Activated T-helper 1 cell treated with anti-CD3 and anti-CD28 coated beads, Interleukin-12 subunit alpha, Interleukin-12 subunit beta, Interleukin-2, Interleukin-4 antibody, amounts not matched to agents 30 ng/mL and 10 ng/mL and 1 ng/mL, durations not matched to agents 14 hours and 24 hours and 36 hours (primary cell): ENCODE data around the gene PDIA5. TPM values are rescaled to one million over a fixed set of nuclear protein-coding genes. Genes with fewer than 3 reads are reported as not detected.
A peak's percentile ranks its signal among the peaks of the same experiment; 100 is the strongest.

Experiments used
- DNase-seq: peaks from one replicate; pipeline ENCODE4 v3.0.0; 2021; ENCODE audit warnings: low spot score
- H3K27ac Mint-ChIP-seq: one replicate; pipeline ENCODE4 v1.8.0; 2021; ENCODE audit warnings: mild to moderate bottlenecking, mixed read lengths
- H3K27me3 Mint-ChIP-seq: one replicate; pipeline ENCODE4 v1.8.0; 2022; ENCODE audit warnings: mild to moderate bottlenecking, moderate library complexity, mixed read lengths; ENCODE audit not compliant: insufficient read depth
- H3K36me3 Mint-ChIP-seq: one replicate; pipeline ENCODE4 v1.8.0; 2021; ENCODE audit warnings: low read depth, mixed read lengths
- H3K4me1 Mint-ChIP-seq: one replicate; pipeline ENCODE4 v1.8.0; 2021; ENCODE audit warnings: low read depth, mixed read lengths
- H3K4me3 Mint-ChIP-seq: one replicate; pipeline ENCODE4 v1.8.0; 2021; ENCODE audit warnings: mild to moderate bottlenecking, moderate library complexity, mixed read lengths
- H3K9me3 Mint-ChIP-seq: one replicate; pipeline ENCODE4 v1.8.0; 2021; ENCODE audit warnings: mixed read lengths
- intact Hi-C: fragments of 100-400 bp; cut with micrococcal nuclease; formaldehyde crosslinking; loops from one replicate; pipeline ENCODE4 v1.15.1; 2024
- total RNA-seq: library from RNA; stranded (reverse); gene quantifications from 2 replicates; pipeline ENCODE4 v1.2.3, GENCODE V29; 2022

PDIA5 gene
- total RNA-seq, 1 donor from 2014 or later: 31.1 TPM

GRCh38 chr3:123028233-123028828 lies 38.5 kb upstream of the PDIA5 start:
- Mint-ChIP-seq H3K36me3 (no peaks in the 10 kb centered on the region), H3K27me3 (peaks cover 62% of the 10 kb centered on the region)
- intact Hi-C loops: loop anchor here (1.0 to 2.0 kb wide), 5 partner anchors 85 to 1482 kb away; no protein-coding TSS in a partner anchor

GRCh38 chr3:123031051-123031450 lies 35.8 kb upstream of the PDIA5 start:
- H3K27ac Mint-ChIP-seq: no peak overlapping the region
- peaks cover 49% of the 10 kb centered on the region for H3K27me3 Mint-ChIP-seq
- no peak for DNase-seq
- H3K4me1 Mint-ChIP-seq: peaks cover 9% of the 10 kb centered on the region
- intact Hi-C loops: no loop called here
- no peaks in the 10 kb centered on the region for H3K9me3 Mint-ChIP-seq
- H3K36me3 Mint-ChIP-seq: no peaks in the 10 kb centered on the region
- H3K4me3 Mint-ChIP-seq: no peak overlapping the region

More at GRCh38 chr3:123028233-123028828, 38.5 kb upstream of the PDIA5 start:
- peak overlapping the region; percentile 74 for H3K4me3 Mint-ChIP-seq
- DNase-seq: no peak
- no peak overlapping the region for H3K27ac Mint-ChIP-seq
- H3K4me1 Mint-ChIP-seq: peaks cover 14% of the 10 kb centered on the region
- H3K9me3 Mint-ChIP-seq: no peaks in the 10 kb centered on the region

- H3K27me3 Mint-ChIP-seq: peaks cover 48% of the 10 kb centered on the region
- H3K4me1 Mint-ChIP-seq: peaks cover 8% of the 10 kb centered on the region
- H3K36me3 Mint-ChIP-seq: no peaks in the 10 kb centered on the region
- no peak overlapping the region for H3K4me3 Mint-ChIP-seq
- no peak overlapping the region for H3K27ac Mint-ChIP-seq
- intact Hi-C loops: no loop called here
- DNase-seq: no peak
- H3K9me3 Mint-ChIP-seq: no peaks in the 10 kb centered on the region
Measured at GRCh38 chr3:123032057-123032456, 34.8 kb upstream of the PDIA5 start.

GRCh38 chr3:123034120-123034519 lies 32.7 kb upstream of the PDIA5 start:
- DNase-seq: no peak
- Mint-ChIP-seq H3K27me3 (peaks cover 50% of the 10 kb centered on the region), H3K4me1 (no peaks in the 10 kb centered on the region), H3K4me3 (no peak overlapping the region), H3K36me3 (no peaks in the 10 kb centered on the region), H3K9me3 (no peaks in the 10 kb centered on the region), H3K27ac (no peak overlapping the region)
- intact Hi-C loops: no loop called here

- Mint-ChIP-seq H3K27ac (no peak overlapping the region), H3K36me3 (no peaks in the 10 kb centered on the region), H3K4me1 (no peaks in the 10 kb centered on the region), H3K4me3 (no peak overlapping the region), H3K27me3 (peaks cover 46% of the 10 kb centered on the region), H3K9me3 (no peaks in the 10 kb centered on the region)
- no peak for DNase-seq
- intact Hi-C loops: no loop called here
Measured at GRCh38 chr3:123034996-123035395, 31.8 kb upstream of the PDIA5 start.

- Mint-ChIP-seq H3K36me3 (no peaks in the 10 kb centered on the region), H3K4me3 (no peak overlapping the region), H3K9me3 (no peaks in the 10 kb centered on the region), H3K4me1 (no peaks in the 10 kb centered on the region), H3K27ac (no peak overlapping the region), H3K27me3 (peaks cover 54% of the 10 kb centered on the region)
- DNase-seq: no peak
- intact Hi-C loops: no loop called here
Measured at GRCh38 chr3:123036352-123037014, 30.3 kb upstream of the PDIA5 start.

GRCh38 chr3:123037015-123037375 lies 29.8 kb upstream of the PDIA5 start:
- H3K36me3 Mint-ChIP-seq: no peaks in the 10 kb centered on the region
- H3K4me1 Mint-ChIP-seq: no peaks in the 10 kb centered on the region
- H3K27me3 Mint-ChIP-seq: peaks cover 54% of the 10 kb centered on the region
- no peak overlapping the region for H3K27ac Mint-ChIP-seq
- no peak overlapping the region for H3K4me3 Mint-ChIP-seq
- no peak for DNase-seq
- H3K9me3 Mint-ChIP-seq: no peaks in the 10 kb centered on the region
- intact Hi-C loops: no loop called here

- no peak for DNase-seq
- intact Hi-C loops: no loop called here
- Mint-ChIP-seq H3K36me3 (no peaks in the 10 kb centered on the region), H3K27ac (no peak overlapping the region), H3K27me3 (peaks cover 63% of the 10 kb centered on the region), H3K4me1 (no peaks in the 10 kb centered on the region), H3K9me3 (no peaks in the 10 kb centered on the region), H3K4me3 (no peak overlapping the region)
Measured at GRCh38 chr3:123038751-123039150, 28.1 kb upstream of the PDIA5 start.

GRCh38 chr3:123039178-123039577 lies 27.6 kb upstream of the PDIA5 start:
- H3K27me3 Mint-ChIP-seq: peaks cover 60% of the 10 kb centered on the region
- H3K27ac Mint-ChIP-seq: no peak overlapping the region
- no peak overlapping the region for H3K4me3 Mint-ChIP-seq
- no peaks in the 10 kb centered on the region for H3K4me1 Mint-ChIP-seq
- intact Hi-C loops: no loop called here
- DNase-seq: no peak
- no peaks in the 10 kb centered on the region for H3K36me3 Mint-ChIP-seq
- H3K9me3 Mint-ChIP-seq: no peaks in the 10 kb centered on the region

- no peak for DNase-seq
- intact Hi-C loops: no loop called here
- Mint-ChIP-seq H3K4me3 (no peak overlapping the region), H3K36me3 (no peaks in the 10 kb centered on the region), H3K9me3 (no peaks in the 10 kb centered on the region), H3K4me1 (no peaks in the 10 kb centered on the region), H3K27ac (no peak overlapping the region), H3K27me3 (peaks cover 41% of the 10 kb centered on the region)
Measured at GRCh38 chr3:123042413-123042812, 24.4 kb upstream of the PDIA5 start.

- H3K4me1 Mint-ChIP-seq: no peaks in the 10 kb centered on the region
- intact Hi-C loops: no loop called here
- no peaks in the 10 kb centered on the region for H3K36me3 Mint-ChIP-seq
- peaks cover 32% of the 10 kb centered on the region for H3K27me3 Mint-ChIP-seq
- DNase-seq: no peak
- H3K9me3 Mint-ChIP-seq: no peaks in the 10 kb centered on the region
- no peak overlapping the region for H3K27ac Mint-ChIP-seq
- H3K4me3 Mint-ChIP-seq: no peak overlapping the region
Measured at GRCh38 chr3:123044981-123045763, 21.7 kb upstream of the PDIA5 start.

GRCh38 chr3:123046262-123047061 lies 20.4 kb upstream of the PDIA5 start:
- Mint-ChIP-seq H3K36me3 (no peaks in the 10 kb centered on the region), H3K4me3 (no peak overlapping the region), H3K4me1 (no peaks in the 10 kb centered on the region), H3K9me3 (no peaks in the 10 kb centered on the region), H3K27me3 (peaks cover 22% of the 10 kb centered on the region), H3K27ac (no peak overlapping the region)
- intact Hi-C loops: no loop called here
- no peak for DNase-seq

GRCh38 chr3:123047062-123047319 lies 19.8 kb upstream of the PDIA5 start:
- intact Hi-C loops: no loop called here
- no peak overlapping the region for H3K4me3 Mint-ChIP-seq
- DNase-seq: no peak
- no peaks in the 10 kb centered on the region for H3K4me1 Mint-ChIP-seq
- H3K9me3 Mint-ChIP-seq: no peaks in the 10 kb centered on the region
- no peak overlapping the region for H3K27ac Mint-ChIP-seq
- no peaks in the 10 kb centered on the region for H3K36me3 Mint-ChIP-seq
- H3K27me3 Mint-ChIP-seq: peaks cover 22% of the 10 kb centered on the region
